GM18873 (cell line): ENCODE data around the gene LMAN2L.
"Not testable (repeated sequence)": the region's sequence is repeated elsewhere in the genome, so short reads cannot be mapped to it uniquely, and the experiment has no call there.

Source experiments
- ATAC-seq: cut with Tn5 transposase; IDR thresholded peaks from one replicate; pipeline ENCODE4 v1.9.1; 2021; ENCODE audit warnings: mild to moderate bottlenecking, moderate library complexity, moderate number of reproducible peaks; ENCODE audit not compliant: unreplicated experiment, low FRiP score

Gene LMAN2L

GRCh38 chr2:96689431-96689991 lies 50.4 kb downstream of the LMAN2L start:
- ATAC-seq = no peak

GRCh38 chr2:96688649-96689430 lies 51.0 kb downstream of the LMAN2L start:
- no peak for ATAC-seq

GRCh38 chr2:96687711-96688640 lies 51.9 kb downstream of the LMAN2L start:
- no peak for ATAC-seq

GRCh38 chr2:96687266-96687665 lies 52.6 kb downstream of the LMAN2L start:
- ATAC-seq = no peak

GRCh38 chr2:96685577-96686459 lies 54.0 kb downstream of the LMAN2L start:
- ATAC-seq = no peak

GRCh38 chr2:96684883-96685576 lies 54.8 kb downstream of the LMAN2L start:
- ATAC-seq = no peak

- no peak for ATAC-seq
These were observed 55.7 kb downstream of the LMAN2L start for GRCh38 chr2:96683972-96684820.

GRCh38 chr2:96683307-96683706 lies 56.6 kb downstream of the LMAN2L start:
- no peak for ATAC-seq

GRCh38 chr2:96681540-96681939 lies 58.3 kb downstream of the LMAN2L start:
- ATAC-seq = no peak

GRCh38 chr2:96680561-96681141 lies 59.2 kb downstream of the LMAN2L start:
- ATAC-seq = no peak

- no peak for ATAC-seq
These were observed 60.0 kb downstream of the LMAN2L start for GRCh38 chr2:96679848-96680247.

- no peak for ATAC-seq
These were observed 70.2 kb downstream of the LMAN2L start for GRCh38 chr2:96669539-96670215.

- no peak for ATAC-seq
These were observed 71.1 kb downstream of the LMAN2L start for GRCh38 chr2:96668771-96669170.

GRCh38 chr2:96665717-96666116 lies 74.1 kb downstream of the LMAN2L start:
- not testable (repeated sequence) for ATAC-seq

- ATAC-seq = no peak
These were observed 74.7 kb downstream of the LMAN2L start for GRCh38 chr2:96665083-96665569.

GRCh38 chr2:96664366-96664925 lies 75.4 kb downstream of the LMAN2L start:
- ATAC-seq = no peak

- ATAC-seq = no peak
These were observed 76.0 kb downstream of the LMAN2L start for GRCh38 chr2:96663829-96664228.
